Cardiac fibroblast (primary cell): ENCODE measurements around the gene LBP.
"Not testable (repeated sequence)": the region's sequence is repeated elsewhere in the genome, so short reads cannot be mapped to it uniquely, and the experiment has no call there.

Experiments
- DNase-seq, 2 donors: peaks; one replicate each; pipeline versions ENCODE4 v3.0.0 to v3.0.0-alpha.2; 2010; ENCODE audit warnings: low read depth in 2 of 2
- H3K4me3 ChIP-seq, 2 donors: replicated peaks in 1 of 2; 1 replicate in 1 of 2; 2 replicates in 1 of 2; pipeline ENCODE4 v1.5.1; 2011; ENCODE audit warnings: low read depth in 2 of 2, low read length in 2 of 2, mild to moderate bottlenecking in 2 of 2, moderate library complexity in 1 of 2
- TF ChIP-seq, protein P1 (sequence below): IDR thresholded peaks from one replicate; pipeline ENCODE4 v1.5.1; 2011; ENCODE audit warnings: low read depth, mild to moderate bottlenecking, low read length, inconsistent platforms

LBP gene

DNA sequence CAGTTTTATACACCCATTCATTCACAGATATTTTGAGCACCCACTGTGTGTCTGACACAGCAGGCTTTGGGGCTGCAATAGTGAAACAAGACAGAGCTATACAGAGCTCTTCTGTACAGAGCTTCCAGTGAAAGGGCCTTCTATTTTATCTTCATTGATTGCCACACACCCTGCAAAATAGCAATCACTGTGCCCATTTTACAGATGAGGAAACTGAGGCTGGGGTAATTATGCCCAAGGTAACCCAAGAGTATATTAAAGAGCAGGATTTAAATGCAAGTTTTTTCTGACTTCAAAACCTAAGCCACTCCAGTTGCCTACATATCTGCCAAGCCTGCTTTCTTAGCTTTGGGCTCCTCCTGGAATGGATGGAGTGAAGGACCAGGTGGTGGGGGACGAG, 37.8 kb upstream of the LBP start:
- H3K4me3 ChIP-seq: no peak overlapping the region
- no peak for DNase-seq
- TF ChIP-seq, protein P1, sequence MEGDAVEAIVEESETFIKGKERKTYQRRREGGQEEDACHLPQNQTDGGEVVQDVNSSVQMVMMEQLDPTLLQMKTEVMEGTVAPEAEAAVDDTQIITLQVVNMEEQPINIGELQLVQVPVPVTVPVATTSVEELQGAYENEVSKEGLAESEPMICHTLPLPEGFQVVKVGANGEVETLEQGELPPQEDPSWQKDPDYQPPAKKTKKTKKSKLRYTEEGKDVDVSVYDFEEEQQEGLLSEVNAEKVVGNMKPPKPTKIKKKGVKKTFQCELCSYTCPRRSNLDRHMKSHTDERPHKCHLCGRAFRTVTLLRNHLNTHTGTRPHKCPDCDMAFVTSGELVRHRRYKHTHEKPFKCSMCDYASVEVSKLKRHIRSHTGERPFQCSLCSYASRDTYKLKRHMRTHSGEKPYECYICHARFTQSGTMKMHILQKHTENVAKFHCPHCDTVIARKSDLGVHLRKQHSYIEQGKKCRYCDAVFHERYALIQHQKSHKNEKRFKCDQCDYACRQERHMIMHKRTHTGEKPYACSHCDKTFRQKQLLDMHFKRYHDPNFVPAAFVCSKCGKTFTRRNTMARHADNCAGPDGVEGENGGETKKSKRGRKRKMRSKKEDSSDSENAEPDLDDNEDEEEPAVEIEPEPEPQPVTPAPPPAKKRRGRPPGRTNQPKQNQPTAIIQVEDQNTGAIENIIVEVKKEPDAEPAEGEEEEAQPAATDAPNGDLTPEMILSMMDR: no peak

DNA sequence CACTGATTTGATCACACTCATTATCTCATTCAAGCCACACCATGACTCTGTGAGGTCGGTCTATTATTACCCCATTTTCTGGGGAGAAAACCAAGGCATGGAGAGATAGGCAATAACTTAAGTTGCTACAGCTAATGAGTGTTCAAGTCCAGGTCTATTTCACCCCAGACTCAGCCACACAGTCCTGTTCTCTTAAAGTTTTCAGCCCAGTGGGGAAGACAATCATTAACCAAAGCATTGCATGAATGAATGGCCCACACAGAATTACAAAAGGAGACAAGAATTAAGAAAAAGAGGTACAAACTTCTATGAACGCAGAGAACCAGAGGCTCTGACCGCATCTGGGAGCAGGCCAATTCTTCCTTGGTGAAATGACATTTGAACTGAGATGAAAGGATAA, 35.2 kb upstream of the LBP start:
- no peak for DNase-seq
- TF ChIP-seq, protein P1: no peak
- no peak overlapping the region for H3K4me3 ChIP-seq

DNA sequence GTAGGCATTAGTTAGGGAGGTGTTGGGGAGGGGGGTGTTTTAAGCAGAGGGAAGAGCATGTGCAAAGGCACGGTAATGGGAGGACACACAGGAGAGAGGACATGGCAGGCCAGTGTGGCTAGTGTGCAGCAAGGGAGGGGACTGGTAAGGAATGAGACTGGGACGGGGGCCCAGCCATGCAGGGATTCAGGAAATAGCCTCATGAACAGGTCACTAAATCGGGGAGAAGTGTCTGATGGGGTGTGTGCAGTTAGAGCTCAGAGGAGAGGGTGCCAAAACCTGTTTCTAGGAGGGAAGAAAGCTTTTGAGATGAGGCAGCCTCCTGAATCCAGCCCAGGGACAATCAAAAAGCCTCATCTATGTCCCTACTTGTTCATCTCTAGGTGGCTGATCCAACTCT, 34.8 kb upstream of the LBP start:
- no peak overlapping the region for H3K4me3 ChIP-seq
- TF ChIP-seq, protein P1: no peak

DNA sequence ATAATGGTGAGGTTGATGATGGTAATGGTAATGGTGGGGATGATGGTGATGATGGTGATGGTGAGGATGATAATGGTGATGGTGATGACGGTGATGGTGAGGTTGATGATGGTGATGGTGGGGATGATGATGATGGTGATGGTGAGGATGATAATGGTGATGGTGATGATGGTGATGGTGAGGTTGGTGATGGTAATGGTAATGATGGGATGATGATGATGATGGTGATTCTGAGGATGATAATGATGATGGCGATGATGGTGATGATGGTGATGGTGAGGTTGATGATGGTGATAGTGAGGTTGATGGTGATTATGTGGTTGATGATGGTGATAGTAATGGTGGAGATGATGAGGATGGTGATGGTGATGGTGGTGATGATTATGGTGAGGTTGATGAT, 32.6 kb upstream of the LBP start:
- TF ChIP-seq, protein P1: no peak
- no peak overlapping the region for H3K4me3 ChIP-seq
- no peak for DNase-seq

More for the DNA sequence above, 34.8 kb upstream of the LBP start:
- DNase-seq: no peak

DNA sequence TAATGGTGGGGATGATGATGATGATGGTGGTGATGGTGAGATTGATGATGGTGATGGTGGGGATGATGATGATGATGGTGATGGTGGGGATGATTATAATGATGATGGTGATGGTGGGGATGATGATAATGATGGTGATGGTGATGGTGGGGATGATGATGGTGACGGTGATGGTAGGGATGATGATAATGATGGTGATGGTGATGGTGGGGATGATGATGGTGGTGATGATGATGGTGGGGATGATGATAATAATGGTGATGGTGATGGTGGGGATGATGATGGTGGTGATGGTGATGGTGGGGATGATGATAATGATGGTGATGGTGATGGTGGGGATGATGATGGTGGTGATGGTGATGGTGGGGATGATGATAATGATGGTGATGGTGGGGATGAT, 31.9 kb upstream of the LBP start:
- not testable (repeated sequence) for DNase-seq, H3K4me3 ChIP-seq

DNA sequence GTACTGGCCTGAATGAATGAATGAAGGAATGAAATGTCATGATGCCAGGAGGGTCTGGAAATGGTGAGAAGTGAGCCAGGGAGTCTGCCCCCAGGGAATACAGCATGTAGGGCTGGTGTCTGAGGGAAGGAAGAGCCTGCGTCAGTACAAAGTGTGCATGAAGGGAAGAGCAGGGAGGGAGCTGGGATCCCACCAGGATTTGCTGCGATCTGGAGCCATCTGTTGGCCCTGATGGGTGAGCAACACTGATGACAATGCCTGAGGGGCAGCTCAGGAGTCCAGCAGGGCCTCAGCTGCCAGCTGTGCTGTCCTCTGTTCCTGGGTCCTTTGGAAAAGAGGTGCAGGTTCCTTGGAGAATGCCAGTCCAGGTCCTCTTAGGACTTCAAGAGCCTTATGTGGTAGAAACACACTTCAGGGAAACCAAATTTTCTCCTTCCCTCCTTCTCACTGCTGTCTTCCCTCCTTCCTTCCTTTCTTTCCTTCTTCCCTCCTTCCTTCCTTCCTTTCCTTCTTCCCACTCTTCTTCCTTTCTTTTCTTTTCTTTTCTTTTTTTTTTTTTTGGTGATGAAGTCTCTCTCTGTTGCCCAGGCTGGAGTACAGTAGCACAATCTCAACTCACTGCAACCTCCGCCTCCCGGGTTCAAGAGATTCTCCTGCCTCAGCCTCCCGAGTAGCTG, 30.9 kb upstream of the LBP start:
- no peak overlapping the region for H3K4me3 ChIP-seq
- TF ChIP-seq, protein P1: no peak
- peak; percentile 48 to 51 for DNase-seq

DNA sequence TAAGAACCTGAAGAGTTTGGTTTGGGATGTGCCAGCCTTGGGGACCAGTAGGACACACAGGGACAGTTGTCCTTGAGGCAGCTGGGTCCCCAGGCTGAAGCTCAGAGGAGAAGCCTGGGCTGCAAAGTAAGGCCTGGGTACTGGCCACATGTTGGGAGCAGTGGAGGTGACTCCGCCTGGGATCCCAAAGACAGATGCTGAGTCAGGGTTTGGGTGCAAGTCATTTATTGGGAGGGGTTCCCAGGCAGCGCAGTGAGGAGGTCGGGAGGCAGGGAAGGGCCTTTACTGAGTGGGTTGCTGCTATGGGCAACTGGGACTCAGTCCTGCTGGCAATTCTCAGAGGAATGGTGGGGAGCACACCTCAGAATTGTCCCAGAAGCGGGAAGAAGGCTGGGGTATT, 29.9 kb upstream of the LBP start:
- DNase-seq: no peak
- TF ChIP-seq, protein P1: no peak
- H3K4me3 ChIP-seq: no peak overlapping the region
